Measurements from ENCODE around the gene ZNF710.

- TF ChIP-seq RAD21 (IDR thresholded peaks at IDR 0.05; ENCODE audit: low read depth) = no peak
- no peak for TF ChIP-seq CTCF (IDR thresholded peaks at IDR 0.05 in 2 of 3, conservative IDR thresholded peaks at IDR 0.05 in 1 of 3; ENCODE audit: borderline replicate concordance in 1 of 3, insufficient read depth in 1 of 3, low read depth in 2 of 3, low read length in 2 of 3)
- TF ChIP-seq POLR2AphosphoS5 (IDR thresholded peaks at IDR 0.05; ENCODE audit: low read depth, low read length) = no peak
- TF ChIP-seq FOSL1 (IDR thresholded peaks at IDR 0.05; ENCODE audit: low read depth) = no peak
- no peak for TF ChIP-seq EGR1 (IDR thresholded peaks at IDR 0.05; ENCODE audit: low read depth)
- no peak for TF ChIP-seq EZH2 (IDR thresholded peaks at IDR 0.05)
- no peak for TF ChIP-seq REST (IDR thresholded peaks at IDR 0.05; ENCODE audit: low read depth)
- TF ChIP-seq SIN3A (IDR thresholded peaks at IDR 0.05; ENCODE audit: low read depth) = no peak
- TF ChIP-seq EZH2phosphoT487 (IDR thresholded peaks at IDR 0.05; ENCODE audit: borderline replicate concordance) = no peak
- no peak for TF ChIP-seq SP1 (IDR thresholded peaks at IDR 0.05; ENCODE audit: low read depth)
- no peak for TF ChIP-seq TCF7L2 (IDR thresholded peaks at IDR 0.05; ENCODE audit: borderline replicate concordance, extremely low read depth, insufficient read depth, insufficient read length)
- no peak for TF ChIP-seq ATF3 (IDR thresholded peaks at IDR 0.05)
Observed at GRCh38 chr15:90076716-90077115, 75.6 kb downstream of the ZNF710 start.
